ENCODE results near the gene KMT5B.
"Not testable (repeated sequence)": the region's sequence is repeated elsewhere in the genome, so short reads cannot be mapped to it uniquely, and the experiment has no call there.

The KMT5B gene

GRCh38 chr11:68213135-68213515 lies at the start of gene KMT5B:
KMT5B (minus strand) TSS chr11:68213296; CDS start chr11:68190076, 23,220 bp downstream.
- peak in 9 of 14 donors; percentile 45 to 83 (median 56) for DNase-seq

GRCh38 chr11:68262544-68262827 lies 49.4 kb upstream of the KMT5B start:
- no peak for DNase-seq

- no peak for DNase-seq
These were observed 48.9 kb upstream of the KMT5B start for GRCh38 chr11:68261749-68262543.

- DNase-seq = no peak
These were observed 47.9 kb upstream of the KMT5B start for GRCh38 chr11:68261006-68261405.

GRCh38 chr11:68260484-68260883 lies 47.4 kb upstream of the KMT5B start:
- DNase-seq = no peak

- no peak for DNase-seq
These were observed 46.2 kb upstream of the KMT5B start for GRCh38 chr11:68259122-68259959.

- DNase-seq = no peak
These were observed 45.3 kb upstream of the KMT5B start for GRCh38 chr11:68258363-68258765.

- peak; percentile 29 to 94 (median 84) for DNase-seq
These were observed 44.6 kb upstream of the KMT5B start for GRCh38 chr11:68257477-68258362.

- no peak for DNase-seq
These were observed 43.2 kb upstream of the KMT5B start for GRCh38 chr11:68256331-68256741.

- no peak for DNase-seq
These were observed 42.4 kb upstream of the KMT5B start for GRCh38 chr11:68255526-68255925.

GRCh38 chr11:68254421-68254820 lies 41.3 kb upstream of the KMT5B start:
- no peak for DNase-seq

GRCh38 chr11:68251765-68252164 lies 38.7 kb upstream of the KMT5B start:
- no peak for DNase-seq

GRCh38 chr11:68244912-68245311 lies 31.8 kb upstream of the KMT5B start:
- DNase-seq = not testable (repeated sequence)

GRCh38 chr11:68243847-68244246 lies 30.8 kb upstream of the KMT5B start:
- DNase-seq = not testable (repeated sequence)

GRCh38 chr11:68242616-68243015 lies 29.5 kb upstream of the KMT5B start:
- DNase-seq = no peak

GRCh38 chr11:68231621-68232020 lies 18.5 kb upstream of the KMT5B start:
- no peak for DNase-seq

- no peak for DNase-seq
These were observed 16.5 kb upstream of the KMT5B start for GRCh38 chr11:68229601-68230000.

- DNase-seq = no peak
These were observed 13.3 kb upstream of the KMT5B start for GRCh38 chr11:68226421-68226820.

GRCh38 chr11:68224606-68225005 lies 11.5 kb upstream of the KMT5B start:
- no peak for DNase-seq

- no peak for DNase-seq
These were observed 10.2 kb upstream of the KMT5B start for GRCh38 chr11:68223275-68223674.

GRCh38 chr11:68221406-68221805 lies 8.3 kb upstream of the KMT5B start:
- DNase-seq = no peak

GRCh38 chr11:68216171-68216938 lies 3.3 kb upstream of the KMT5B start:
- peak in 1 of 14 donors; percentile 74 for DNase-seq

Data from C1 segment of cervical spinal cord (tissue), 14 donors.